HepG2 (cell line): ENCODE results near the gene FANCE. TPM values are rescaled to one million over a fixed set of nuclear protein-coding genes. Genes with fewer than 3 reads are reported as not detected.

Experiments
- ATF1 ChIP-seq: IDR thresholded peaks from 2 replicates; pipeline ENCODE4 v1.6.1; 2016; ENCODE audit warnings: mild to moderate bottlenecking, control low read depth
- GTF3A ChIP-seq: sonication (generic); formaldehyde crosslinking; conservative IDR thresholded peaks from 2 replicates; pipeline ENCODE4 v1.4.0; 2020; ENCODE audit warnings: mild to moderate bottlenecking, missing genetic modification reagents
- HDAC2 ChIP-seq: sonication (generic); formaldehyde crosslinking; IDR thresholded peaks from 2 replicates; pipeline ENCODE4 v1.4.0; 2020; ENCODE audit warnings: missing genetic modification reagents
- NFRKB ChIP-seq: fragments of 450-650 bp; IDR thresholded peaks from 2 replicates; pipeline ENCODE4 v1.6.1; 2017
- POLR2AphosphoS5 ChIP-seq: IDR thresholded peaks from 2 replicates; pipeline ENCODE4 v1.6.1; 2012; ENCODE audit warnings: low read depth, low read length
- PRMT3 ChIP-seq: sonication (generic); formaldehyde crosslinking; IDR thresholded peaks from 2 replicates; pipeline ENCODE4 v1.8.1; 2022; ENCODE audit warnings: low read depth, mild to moderate bottlenecking, moderate library complexity, missing genetic modification reagents, borderline replicate concordance
- RFXAP ChIP-seq: sonication (generic); formaldehyde crosslinking; IDR thresholded peaks from 2 replicates; pipeline ENCODE4 v1.4.0; 2020; ENCODE audit warnings: missing genetic modification reagents, borderline replicate concordance
- RNF2 ChIP-seq: fragments of 450-650 bp; conservative IDR thresholded peaks from 2 replicates; pipeline ENCODE4 v1.6.1; 2016; ENCODE audit warnings: low read depth
- TRIM24 ChIP-seq: sonication (generic); formaldehyde crosslinking; IDR thresholded peaks from 2 replicates; pipeline ENCODE4 v1.8.0; 2022; ENCODE audit warnings: mild to moderate bottlenecking, missing genetic modification reagents
- ZNF143 ChIP-seq: sonication (generic); formaldehyde crosslinking; IDR thresholded peaks from 2 replicates; pipeline ENCODE4 v1.4.0; 2020; ENCODE audit warnings: missing genetic modification reagents
- ZNF225 ChIP-seq: sonication (generic); formaldehyde crosslinking; IDR thresholded peaks from 2 replicates; pipeline ENCODE4 v1.4.0; 2020; ENCODE audit warnings: mild to moderate bottlenecking, missing genetic modification reagents
- ZNF253 ChIP-seq: sonication (generic); formaldehyde crosslinking; IDR thresholded peaks from 2 replicates; pipeline ENCODE4 v1.8.0; 2022; ENCODE audit warnings: mild to moderate bottlenecking, missing genetic modification reagents, borderline replicate concordance
- polyA plus RNA-seq, 8 experiments: library from polyadenylated mRNA; depleted of rRNA in 3 of 8; stranded (reverse) in 7 of 8; unstranded in 1 of 8; fragments of >200 nt; fragmentation: Illumina TruSeq in 4 of 8; extraction: Trizol in 4 of 8; gene quantifications; 2 replicates each; pipeline versions ENCODE4 v1.2.1 to v1.2.3, GENCODE V29; 2011 to 2016; ENCODE audit warnings: low read depth in 4 of 8, missing spikeins in 1 of 8, mixed read lengths in 1 of 8; ENCODE audit not compliant: insufficient read depth in 1 of 8
- total RNA-seq, 5 experiments: library from RNA; depleted of rRNA; stranded (reverse); fragments of >200 nt; fragmentation: Illumina TruSeq; extraction: Trizol; gene quantifications; 2 replicates each; pipeline ENCODE4 v1.2.3, GENCODE V29; 2016; ENCODE audit warnings: low read depth in 1 of 5
- TF ChIP-seq, protein P1 (sequence below): sonication (generic); formaldehyde crosslinking; IDR thresholded peaks from 2 replicates; pipeline ENCODE4 v1.4.0; 2020; ENCODE audit warnings: missing genetic modification reagents
- TF ChIP-seq, protein P2 (sequence below): sonication (generic); formaldehyde crosslinking; IDR thresholded peaks from 2 replicates; pipeline ENCODE4 v1.4.0; 2020; ENCODE audit warnings: mild to moderate bottlenecking, missing genetic modification reagents
- TF ChIP-seq, protein P3 (sequence below): sonication (generic); formaldehyde crosslinking; IDR thresholded peaks from 2 replicates; pipeline ENCODE4 v1.4.0; 2020; ENCODE audit warnings: missing genetic modification reagents
- TF ChIP-seq, protein P4 (sequence below): sonication (generic); formaldehyde crosslinking; IDR thresholded peaks from 2 replicates; pipeline ENCODE4 v1.4.0; 2020; ENCODE audit warnings: missing genetic modification reagents, mild to moderate bottlenecking, borderline replicate concordance
- TF ChIP-seq, protein P5 (sequence below): IDR thresholded peaks from 2 replicates; pipeline ENCODE4 v1.6.1; 2018; ENCODE audit warnings: missing genetic modification reagents

Gene FANCE
- total and polyA plus RNA-seq, 2 of the 13 experiments (the other 11 are each of a cell fraction or from before 2014, with no cell fraction given): 7.1 to 11.2 TPM

DNA sequence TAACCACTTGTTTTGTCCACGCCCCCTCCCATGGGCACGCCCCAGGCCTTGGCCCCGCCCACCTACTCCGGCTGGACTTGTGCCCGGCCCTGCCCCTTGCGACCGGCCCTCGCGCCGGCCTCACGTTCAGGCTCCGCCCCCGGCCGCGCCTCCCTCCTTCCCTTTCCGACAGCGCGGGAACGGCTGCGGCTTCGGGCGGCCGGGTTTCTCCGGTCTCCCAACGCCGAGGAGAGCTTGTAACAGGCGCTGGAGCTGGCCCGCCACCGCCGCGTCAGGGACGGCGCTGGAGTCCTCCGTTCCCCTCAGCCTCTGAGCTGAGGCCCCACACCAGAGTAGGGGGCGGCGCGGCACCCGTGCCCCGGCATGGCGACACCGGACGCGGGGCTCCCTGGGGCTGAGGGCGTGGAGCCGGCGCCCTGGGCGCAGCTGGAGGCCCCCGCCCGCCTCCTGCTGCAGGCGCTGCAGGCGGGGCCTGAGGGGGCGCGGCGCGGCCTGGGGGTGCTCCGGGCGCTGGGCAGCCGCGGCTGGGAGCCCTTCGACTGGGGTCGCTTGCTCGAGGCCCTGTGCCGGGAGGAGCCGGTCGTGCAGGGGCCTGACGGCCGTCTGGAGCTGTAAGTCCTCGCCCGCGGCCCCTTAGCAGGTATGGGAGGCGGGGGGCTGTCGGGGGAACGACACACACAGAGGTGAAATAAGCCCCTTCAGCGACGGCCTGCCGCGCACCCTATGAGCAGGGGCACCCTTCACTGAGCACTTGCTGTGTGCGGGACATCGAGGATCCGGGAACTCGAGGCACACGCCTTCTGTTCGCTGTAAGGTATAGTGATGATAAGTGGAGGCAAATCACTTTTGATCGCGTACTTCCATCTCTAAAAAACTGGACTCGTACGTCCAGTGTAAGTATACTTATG lies at the start of gene FANCE (continued):
- TF ChIP-seq HDAC2 (CRISPR knock-in tag) (peak; percentile 60), ZNF253 (CRISPR knock-in tag) (no peak), RNF2 (peak; percentile 94), ZNF225 (CRISPR knock-in tag) (peak; percentile 21; the same call in 1 of the 2 replicates), POLR2AphosphoS5 (peak; percentile 52; the same call in 1 of the 2 replicates), GTF3A (CRISPR knock-in tag) (no peak), PRMT3 (CRISPR knock-in tag) (no peak), NFRKB (no peak), ZNF143 (CRISPR knock-in tag) (peak; percentile 44), ATF1 (no peak), RFXAP (CRISPR knock-in tag) (peak; percentile 60; the same call in 1 of the 2 replicates), TRIM24 (CRISPR knock-in tag) (no peak)
- TF ChIP-seq, protein P1, sequence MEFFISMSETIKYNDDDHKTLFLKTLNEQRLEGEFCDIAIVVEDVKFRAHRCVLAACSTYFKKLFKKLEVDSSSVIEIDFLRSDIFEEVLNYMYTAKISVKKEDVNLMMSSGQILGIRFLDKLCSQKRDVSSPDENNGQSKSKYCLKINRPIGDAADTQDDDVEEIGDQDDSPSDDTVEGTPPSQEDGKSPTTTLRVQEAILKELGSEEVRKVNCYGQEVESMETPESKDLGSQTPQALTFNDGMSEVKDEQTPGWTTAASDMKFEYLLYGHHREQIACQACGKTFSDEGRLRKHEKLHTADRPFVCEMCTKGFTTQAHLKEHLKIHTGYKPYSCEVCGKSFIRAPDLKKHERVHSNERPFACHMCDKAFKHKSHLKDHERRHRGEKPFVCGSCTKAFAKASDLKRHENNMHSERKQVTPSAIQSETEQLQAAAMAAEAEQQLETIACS (CRISPR knock-in tag): no peak
- TF ChIP-seq, protein P2, sequence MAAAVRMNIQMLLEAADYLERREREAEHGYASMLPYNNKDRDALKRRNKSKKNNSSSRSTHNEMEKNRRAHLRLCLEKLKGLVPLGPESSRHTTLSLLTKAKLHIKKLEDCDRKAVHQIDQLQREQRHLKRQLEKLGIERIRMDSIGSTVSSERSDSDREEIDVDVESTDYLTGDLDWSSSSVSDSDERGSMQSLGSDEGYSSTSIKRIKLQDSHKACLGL (CRISPR knock-in tag): peak; percentile 93
- TF ChIP-seq, protein P3, sequence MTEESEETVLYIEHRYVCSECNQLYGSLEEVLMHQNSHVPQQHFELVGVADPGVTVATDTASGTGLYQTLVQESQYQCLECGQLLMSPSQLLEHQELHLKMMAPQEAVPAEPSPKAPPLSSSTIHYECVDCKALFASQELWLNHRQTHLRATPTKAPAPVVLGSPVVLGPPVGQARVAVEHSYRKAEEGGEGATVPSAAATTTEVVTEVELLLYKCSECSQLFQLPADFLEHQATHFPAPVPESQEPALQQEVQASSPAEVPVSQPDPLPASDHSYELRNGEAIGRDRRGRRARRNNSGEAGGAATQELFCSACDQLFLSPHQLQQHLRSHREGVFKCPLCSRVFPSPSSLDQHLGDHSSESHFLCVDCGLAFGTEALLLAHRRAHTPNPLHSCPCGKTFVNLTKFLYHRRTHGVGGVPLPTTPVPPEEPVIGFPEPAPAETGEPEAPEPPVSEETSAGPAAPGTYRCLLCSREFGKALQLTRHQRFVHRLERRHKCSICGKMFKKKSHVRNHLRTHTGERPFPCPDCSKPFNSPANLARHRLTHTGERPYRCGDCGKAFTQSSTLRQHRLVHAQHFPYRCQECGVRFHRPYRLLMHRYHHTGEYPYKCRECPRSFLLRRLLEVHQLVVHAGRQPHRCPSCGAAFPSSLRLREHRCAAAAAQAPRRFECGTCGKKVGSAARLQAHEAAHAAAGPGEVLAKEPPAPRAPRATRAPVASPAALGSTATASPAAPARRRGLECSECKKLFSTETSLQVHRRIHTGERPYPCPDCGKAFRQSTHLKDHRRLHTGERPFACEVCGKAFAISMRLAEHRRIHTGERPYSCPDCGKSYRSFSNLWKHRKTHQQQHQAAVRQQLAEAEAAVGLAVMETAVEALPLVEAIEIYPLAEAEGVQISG (CRISPR knock-in tag): peak; percentile 61
- TF ChIP-seq, protein P4, sequence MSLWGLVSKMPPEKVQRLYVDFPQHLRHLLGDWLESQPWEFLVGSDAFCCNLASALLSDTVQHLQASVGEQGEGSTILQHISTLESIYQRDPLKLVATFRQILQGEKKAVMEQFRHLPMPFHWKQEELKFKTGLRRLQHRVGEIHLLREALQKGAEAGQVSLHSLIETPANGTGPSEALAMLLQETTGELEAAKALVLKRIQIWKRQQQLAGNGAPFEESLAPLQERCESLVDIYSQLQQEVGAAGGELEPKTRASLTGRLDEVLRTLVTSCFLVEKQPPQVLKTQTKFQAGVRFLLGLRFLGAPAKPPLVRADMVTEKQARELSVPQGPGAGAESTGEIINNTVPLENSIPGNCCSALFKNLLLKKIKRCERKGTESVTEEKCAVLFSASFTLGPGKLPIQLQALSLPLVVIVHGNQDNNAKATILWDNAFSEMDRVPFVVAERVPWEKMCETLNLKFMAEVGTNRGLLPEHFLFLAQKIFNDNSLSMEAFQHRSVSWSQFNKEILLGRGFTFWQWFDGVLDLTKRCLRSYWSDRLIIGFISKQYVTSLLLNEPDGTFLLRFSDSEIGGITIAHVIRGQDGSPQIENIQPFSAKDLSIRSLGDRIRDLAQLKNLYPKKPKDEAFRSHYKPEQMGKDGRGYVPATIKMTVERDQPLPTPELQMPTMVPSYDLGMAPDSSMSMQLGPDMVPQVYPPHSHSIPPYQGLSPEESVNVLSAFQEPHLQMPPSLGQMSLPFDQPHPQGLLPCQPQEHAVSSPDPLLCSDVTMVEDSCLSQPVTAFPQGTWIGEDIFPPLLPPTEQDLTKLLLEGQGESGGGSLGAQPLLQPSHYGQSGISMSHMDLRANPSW (CRISPR knock-in tag): no peak
- TF ChIP-seq, protein P5, sequence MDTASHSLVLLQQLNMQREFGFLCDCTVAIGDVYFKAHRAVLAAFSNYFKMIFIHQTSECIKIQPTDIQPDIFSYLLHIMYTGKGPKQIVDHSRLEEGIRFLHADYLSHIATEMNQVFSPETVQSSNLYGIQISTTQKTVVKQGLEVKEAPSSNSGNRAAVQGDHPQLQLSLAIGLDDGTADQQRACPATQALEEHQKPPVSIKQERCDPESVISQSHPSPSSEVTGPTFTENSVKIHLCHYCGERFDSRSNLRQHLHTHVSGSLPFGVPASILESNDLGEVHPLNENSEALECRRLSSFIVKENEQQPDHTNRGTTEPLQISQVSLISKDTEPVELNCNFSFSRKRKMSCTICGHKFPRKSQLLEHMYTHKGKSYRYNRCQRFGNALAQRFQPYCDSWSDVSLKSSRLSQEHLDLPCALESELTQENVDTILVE (CRISPR knock-in tag): 0 out of 2 replicates have a peak, but pooled peaks have one; percentile 70
